Panc1 (cell line): Measurements from ENCODE around the gene CFAP119. TPM values are rescaled to one million over a fixed set of nuclear protein-coding genes. Genes with fewer than 3 reads are reported as not detected.
A peak's percentile ranks its signal among the peaks of the same experiment; 100 is the strongest.

Source experiments
- ATAC-seq: fragments of 200-7000 bp; cut with Tn5 transposase; 2 replicates; pipeline ENCODE4 v1.9.1; 2020; ENCODE audit warnings: mild to moderate bottlenecking, moderate library complexity
- BruUV-seq: library from RNA; stranded (reverse); fragments of 400-500 nt; replicated peaks from 2 replicates; lab custom pipeline; 2021; lab: Mats Ljungman, UMichigan
- CTCF ChIA-PET: fragments of 300-600 bp; sonication (Branson Sonifier 250); formaldehyde crosslinking; loops from one replicate; lab custom pipeline; 2022; ENCODE audit warnings: antibody characterized with exemption; lab: Charles Lee
- POLR2A ChIA-PET: fragments of 300-600 bp; sonication (Branson Sonifier 250); formaldehyde crosslinking; loops from one replicate; lab custom pipeline; 2022; ENCODE audit warnings: antibody characterized with exemption; lab: Charles Lee
- DNase-seq: peaks from one replicate; pipeline ENCODE4 v3.0.0-alpha.2; 2010; ENCODE audit warnings: low read depth, low spot score
- H3K27ac ChIP-seq: 2 replicates; pipeline ENCODE4 v1.5.1; 2011; ENCODE audit warnings: mild to moderate bottlenecking, low read length, inconsistent platforms
- H3K27me3 ChIP-seq: fragments of 200-500 bp; sonication (Bioruptor generic); 2 replicates; pipeline ENCODE4 v1.6.0; 2014; ENCODE audit warnings: low read length, inconsistent platforms; ENCODE audit not compliant: control insufficient read depth, insufficient read depth
- H3K36me3 ChIP-seq: fragments of 200-500 bp; sonication (Bioruptor generic); 2 replicates; pipeline ENCODE4 v1.5.1; 2014; ENCODE audit warnings: inconsistent platforms, mild to moderate bottlenecking, low read length, moderate library complexity; ENCODE audit not compliant: control insufficient read depth, insufficient read depth
- H3K4me1 ChIP-seq: 2 replicates; pipeline ENCODE4 v1.5.1; 2011; ENCODE audit warnings: inconsistent platforms, mild to moderate bottlenecking, low read length, moderate library complexity; ENCODE audit not compliant: control insufficient read depth, insufficient read depth
- H3K4me3 ChIP-seq, 2 experiments: 2 replicates each; pipeline ENCODE4 v1.5.1; 2011 to 2012; ENCODE audit warnings: low read depth in 2 of 2, low read length in 2 of 2, mild to moderate bottlenecking in 2 of 2, inconsistent platforms in 1 of 2, moderate library complexity in 1 of 2
- H3K9me3 ChIP-seq: fragments of 200-500 bp; sonication (Bioruptor generic); 2 replicates; pipeline ENCODE4 v1.5.1; 2014; ENCODE audit warnings: low read depth, mild to moderate bottlenecking, inconsistent platforms, low read length, moderate library complexity; ENCODE audit not compliant: control insufficient read depth, insufficient read depth
- POLR2AphosphoS5 ChIP-seq: IDR thresholded peaks from 2 replicates; pipeline ENCODE4 v1.6.1; 2012; ENCODE audit warnings: mild to moderate bottlenecking, low read depth, low read length, moderate library complexity
- SIN3A ChIP-seq: IDR thresholded peaks from 2 replicates; pipeline ENCODE4 v1.6.1; 2012; ENCODE audit warnings: low read depth, mild to moderate bottlenecking, low read length, moderate library complexity, borderline replicate concordance; ENCODE audit not compliant: insufficient read depth
- TCF7L2 ChIP-seq: IDR thresholded peaks from 2 replicates; pipeline ENCODE4 v1.6.1; 2011; ENCODE audit warnings: mild to moderate bottlenecking, low read depth, low read length, inconsistent platforms
- in situ Hi-C: cut with HindIII; loops from 2 replicates; pipeline ENCODE4 v1.10.0; 2016; ENCODE audit warnings: low sequenced_read_pairs, low pct_unique_long_range_greater_than_20kb
- intact Hi-C: fragments of 100-400 bp; cut with micrococcal nuclease; formaldehyde crosslinking; loops from one replicate; pipeline ENCODE4 v1.10.0; 2022; ENCODE audit not compliant: unreplicated experiment
- total RNA-seq: library from RNA; stranded (reverse); gene quantifications from one replicate; pipeline ENCODE4 v1.2.1, GENCODE V29; 2021; ENCODE audit not compliant: unreplicated experiment
- TF ChIP-seq, protein P1 (sequence below): fragments of 450-650 bp; IDR thresholded peaks from 2 replicates; pipeline ENCODE4 v1.5.1; 2017; ENCODE audit warnings: mild to moderate bottlenecking
- TF ChIP-seq, protein P2 (sequence below), 2 experiments: IDR thresholded peaks; 2 replicates each; pipeline ENCODE4 v1.6.1; 2011 to 2012; ENCODE audit warnings: low read depth in 2 of 2, control low read depth in 1 of 2, low read length in 1 of 2, mild to moderate bottlenecking in 1 of 2, moderate library complexity in 1 of 2; ENCODE audit not compliant: insufficient read depth in 1 of 2

The CFAP119 gene
- total RNA-seq, 1 experiment from 2014 or later: 21.0 TPM

DNA sequence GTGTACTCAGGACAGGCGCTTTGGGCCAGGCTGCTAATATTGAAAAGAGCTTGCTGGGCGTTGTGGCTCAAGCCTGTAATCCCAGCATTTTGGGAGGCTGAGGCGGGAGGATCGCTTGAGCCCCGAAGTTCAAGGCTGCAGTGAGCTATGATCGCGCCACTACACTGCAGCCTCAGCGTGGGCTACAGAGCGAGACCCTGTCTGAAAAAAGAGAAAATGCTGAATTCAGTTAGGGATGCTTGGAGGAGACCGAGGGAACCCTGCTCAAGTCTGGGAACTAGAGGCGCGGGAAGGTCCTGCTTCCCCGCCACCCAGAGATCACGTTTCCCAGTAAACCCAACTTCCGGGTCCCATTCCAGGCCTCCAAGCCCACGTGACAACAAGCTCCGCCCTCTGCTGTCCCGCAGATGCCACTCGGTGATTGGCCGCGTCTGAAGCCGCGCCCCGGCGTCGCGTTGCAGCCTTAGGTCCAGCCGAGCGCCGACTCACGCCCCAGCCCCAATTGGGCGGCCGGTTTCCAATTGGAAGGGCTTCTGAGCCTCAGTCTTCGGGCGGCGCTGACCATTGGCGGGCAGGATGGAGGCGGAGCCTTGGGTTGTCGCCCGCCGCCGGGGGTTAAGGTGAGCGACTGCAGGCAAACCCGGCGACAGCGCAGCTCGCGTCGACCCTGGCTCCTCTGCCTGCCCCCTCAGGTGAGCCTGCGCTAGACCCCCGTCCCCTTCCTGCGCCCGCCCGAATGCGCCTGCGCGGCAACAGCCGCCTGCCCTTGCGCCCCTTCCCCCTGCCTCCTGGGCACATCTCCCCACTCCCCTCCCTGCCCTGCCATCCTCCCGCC, 13.8 kb downstream of the CFAP119 start, which contains the start of gene PHKG2:
TSS of gene PHKG2 (plus strand) at position 627 of the 835 bp plus-strand sequence. CDS start 396 bp downstream, outside the sequence.
- DNase-seq: peak; percentile 96
- in situ Hi-C loops: no loop called here
- peak within 1 kb of the TSS; percentile 68 to 73 for H3K4me3 ChIP-seq
- TF ChIP-seq SIN3A (peak; percentile 54; the same call in 1 of the 2 replicates), TCF7L2 (peak; percentile 36; the same call in 1 of the 2 replicates), POLR2AphosphoS5 (peak; percentile 96)
- TF ChIP-seq, protein P1, sequence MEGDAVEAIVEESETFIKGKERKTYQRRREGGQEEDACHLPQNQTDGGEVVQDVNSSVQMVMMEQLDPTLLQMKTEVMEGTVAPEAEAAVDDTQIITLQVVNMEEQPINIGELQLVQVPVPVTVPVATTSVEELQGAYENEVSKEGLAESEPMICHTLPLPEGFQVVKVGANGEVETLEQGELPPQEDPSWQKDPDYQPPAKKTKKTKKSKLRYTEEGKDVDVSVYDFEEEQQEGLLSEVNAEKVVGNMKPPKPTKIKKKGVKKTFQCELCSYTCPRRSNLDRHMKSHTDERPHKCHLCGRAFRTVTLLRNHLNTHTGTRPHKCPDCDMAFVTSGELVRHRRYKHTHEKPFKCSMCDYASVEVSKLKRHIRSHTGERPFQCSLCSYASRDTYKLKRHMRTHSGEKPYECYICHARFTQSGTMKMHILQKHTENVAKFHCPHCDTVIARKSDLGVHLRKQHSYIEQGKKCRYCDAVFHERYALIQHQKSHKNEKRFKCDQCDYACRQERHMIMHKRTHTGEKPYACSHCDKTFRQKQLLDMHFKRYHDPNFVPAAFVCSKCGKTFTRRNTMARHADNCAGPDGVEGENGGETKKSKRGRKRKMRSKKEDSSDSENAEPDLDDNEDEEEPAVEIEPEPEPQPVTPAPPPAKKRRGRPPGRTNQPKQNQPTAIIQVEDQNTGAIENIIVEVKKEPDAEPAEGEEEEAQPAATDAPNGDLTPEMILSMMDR: no peak
- TF ChIP-seq, protein P2, sequence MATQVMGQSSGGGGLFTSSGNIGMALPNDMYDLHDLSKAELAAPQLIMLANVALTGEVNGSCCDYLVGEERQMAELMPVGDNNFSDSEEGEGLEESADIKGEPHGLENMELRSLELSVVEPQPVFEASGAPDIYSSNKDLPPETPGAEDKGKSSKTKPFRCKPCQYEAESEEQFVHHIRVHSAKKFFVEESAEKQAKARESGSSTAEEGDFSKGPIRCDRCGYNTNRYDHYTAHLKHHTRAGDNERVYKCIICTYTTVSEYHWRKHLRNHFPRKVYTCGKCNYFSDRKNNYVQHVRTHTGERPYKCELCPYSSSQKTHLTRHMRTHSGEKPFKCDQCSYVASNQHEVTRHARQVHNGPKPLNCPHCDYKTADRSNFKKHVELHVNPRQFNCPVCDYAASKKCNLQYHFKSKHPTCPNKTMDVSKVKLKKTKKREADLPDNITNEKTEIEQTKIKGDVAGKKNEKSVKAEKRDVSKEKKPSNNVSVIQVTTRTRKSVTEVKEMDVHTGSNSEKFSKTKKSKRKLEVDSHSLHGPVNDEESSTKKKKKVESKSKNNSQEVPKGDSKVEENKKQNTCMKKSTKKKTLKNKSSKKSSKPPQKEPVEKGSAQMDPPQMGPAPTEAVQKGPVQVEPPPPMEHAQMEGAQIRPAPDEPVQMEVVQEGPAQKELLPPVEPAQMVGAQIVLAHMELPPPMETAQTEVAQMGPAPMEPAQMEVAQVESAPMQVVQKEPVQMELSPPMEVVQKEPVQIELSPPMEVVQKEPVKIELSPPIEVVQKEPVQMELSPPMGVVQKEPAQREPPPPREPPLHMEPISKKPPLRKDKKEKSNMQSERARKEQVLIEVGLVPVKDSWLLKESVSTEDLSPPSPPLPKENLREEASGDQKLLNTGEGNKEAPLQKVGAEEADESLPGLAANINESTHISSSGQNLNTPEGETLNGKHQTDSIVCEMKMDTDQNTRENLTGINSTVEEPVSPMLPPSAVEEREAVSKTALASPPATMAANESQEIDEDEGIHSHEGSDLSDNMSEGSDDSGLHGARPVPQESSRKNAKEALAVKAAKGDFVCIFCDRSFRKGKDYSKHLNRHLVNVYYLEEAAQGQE (IDR thresholded peaks at IDR 0.05; ENCODE audit: insufficient read depth in 1 of 2, low read depth in 2 of 2, low read length in 1 of 2): 0 out of 4 replicates have a peak, but pooled peaks of 1 of the 2 experiments have one; percentile 12
- CTCF ChIA-PET: interaction anchor here (0.6 to 1.4 kb wide), 2 partner anchors 30 to 120 kb away, joined by 4 to 6 read pairs; no protein-coding TSS in a partner anchor
- ATAC-seq: peak; percentile 98
- intact Hi-C loops: no loop called here
- H3K36me3 ChIP-seq: peaks cover 4% of the 10 kb centered on the region
- peak within 1 kb of the TSS; percentile 94 for H3K27ac ChIP-seq
- peaks cover 19% of the 10 kb centered on the region for H3K4me1 ChIP-seq
- POLR2A ChIA-PET: interaction anchor here (0.9 kb wide), 1 partner anchor 10 kb away, joined by 3 read pairs; no protein-coding TSS in a partner anchor
- no peaks in the 10 kb centered on the region for H3K9me3 ChIP-seq
- TSS peak; percentile 92 for BruUV-seq
- H3K27me3 ChIP-seq: no peaks in the 10 kb centered on the region

DNA sequence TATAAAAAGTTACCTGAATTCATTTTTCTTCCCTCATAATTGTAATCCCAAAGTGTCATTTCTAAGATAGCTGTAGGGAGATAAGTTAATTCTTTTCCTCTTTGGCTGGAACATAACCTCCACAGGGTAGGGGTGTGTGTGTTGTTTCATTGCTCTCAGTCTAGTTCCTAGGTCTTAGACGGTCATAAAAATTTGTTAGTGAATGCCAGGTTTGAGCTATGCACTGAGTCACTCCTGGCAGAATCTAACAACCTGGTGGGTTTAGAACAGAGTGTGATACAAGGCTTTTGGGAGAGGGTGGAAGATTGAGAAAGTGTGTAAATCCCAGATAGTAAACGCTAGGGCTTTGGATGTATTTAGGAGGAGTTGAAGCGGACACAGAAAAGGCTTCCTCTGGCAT, 14.5 kb downstream of the CFAP119 start:
- CTCF ChIA-PET: interaction anchor here (1.4 kb wide), 1 partner anchor 31 kb away, joined by 4 read pairs; no protein-coding TSS in a partner anchor
- no peak for TF ChIP-seq SIN3A
- no peak for TF ChIP-seq POLR2AphosphoS5
- TF ChIP-seq TCF7L2: no peak
- TF ChIP-seq, protein P2 (IDR thresholded peaks at IDR 0.05; ENCODE audit: insufficient read depth in 1 of 2, low read depth in 2 of 2, low read length in 1 of 2): no peak
- TF ChIP-seq, protein P1: no peak
- H3K27me3 ChIP-seq: no peaks in the 10 kb centered on the region
- H3K27ac ChIP-seq: peak overlapping the region; percentile 94
- peaks cover 19% of the 10 kb centered on the region for H3K4me1 ChIP-seq
- intact Hi-C loops: no loop called here
- peaks cover 2% of the 10 kb centered on the region for H3K36me3 ChIP-seq
- in situ Hi-C loops: no loop called here
- POLR2A ChIA-PET: no interaction called here
- H3K9me3 ChIP-seq: no peaks in the 10 kb centered on the region
- peak; percentile 26 for ATAC-seq
- no peak for DNase-seq
- peak overlapping the region; percentile 68 to 73 for H3K4me3 ChIP-seq
- BruUV-seq: no TSS peak
